Activated CD8-positive, alpha-beta memory T cell treated with anti-CD3 and anti-CD28 coated beads, Interleukin-2, amount 10 ng/mL, durations not matched to agents 7 days and 5 days (primary cell): ENCODE results near the gene SCNN1B. TPM values are rescaled to one million over a fixed set of nuclear protein-coding genes. Genes with fewer than 3 reads are reported as not detected.
"Not testable (repeated sequence)": the region's sequence is repeated elsewhere in the genome, so short reads cannot be mapped to it uniquely, and the experiment has no call there.

Experiments
- ATAC-seq: fragments of 150-1000 bp; cut with Tn5 transposase; one replicate; pipeline ENCODE4 v1.10.0; 2021; ENCODE audit warnings: moderate library complexity
- CTCF ChIA-PET: fragments of 350-600 bp; sonication (Branson Sonifier 250); formaldehyde crosslinking; loops from one replicate; lab custom pipeline; 2021; ENCODE audit warnings: antibody characterized with exemption; lab: Charles Lee
- DNase-seq: peaks from one replicate; pipeline ENCODE4 v3.0.0-alpha.2; 2020
- H3K27ac Mint-ChIP-seq: one replicate; pipeline ENCODE4 v1.8.0; 2021; ENCODE audit warnings: mild to moderate bottlenecking, mixed read lengths
- H3K27me3 Mint-ChIP-seq: one replicate; pipeline ENCODE4 v1.8.0; 2021; ENCODE audit warnings: mixed read lengths
- H3K36me3 Mint-ChIP-seq: one replicate; pipeline ENCODE4 v1.8.0; 2021; ENCODE audit warnings: mild to moderate bottlenecking, mixed read lengths
- H3K4me1 Mint-ChIP-seq: one replicate; pipeline ENCODE4 v1.8.0; 2021; ENCODE audit warnings: mixed read lengths
- H3K4me3 Mint-ChIP-seq: one replicate; pipeline ENCODE4 v1.8.0; 2021; ENCODE audit warnings: mild to moderate bottlenecking, moderate library complexity, mixed read lengths
- H3K9me3 Mint-ChIP-seq: one replicate; pipeline ENCODE4 v1.8.0; 2022; ENCODE audit warnings: low read depth, mixed read lengths
- total RNA-seq, 2 experiments: library from RNA; stranded (reverse); gene quantifications; one replicate each; pipeline ENCODE4 v1.2.3, GENCODE V29; 2021

SCNN1B gene
- total RNA-seq, 2 experiments from 2014 or later, result not detected

DNA sequence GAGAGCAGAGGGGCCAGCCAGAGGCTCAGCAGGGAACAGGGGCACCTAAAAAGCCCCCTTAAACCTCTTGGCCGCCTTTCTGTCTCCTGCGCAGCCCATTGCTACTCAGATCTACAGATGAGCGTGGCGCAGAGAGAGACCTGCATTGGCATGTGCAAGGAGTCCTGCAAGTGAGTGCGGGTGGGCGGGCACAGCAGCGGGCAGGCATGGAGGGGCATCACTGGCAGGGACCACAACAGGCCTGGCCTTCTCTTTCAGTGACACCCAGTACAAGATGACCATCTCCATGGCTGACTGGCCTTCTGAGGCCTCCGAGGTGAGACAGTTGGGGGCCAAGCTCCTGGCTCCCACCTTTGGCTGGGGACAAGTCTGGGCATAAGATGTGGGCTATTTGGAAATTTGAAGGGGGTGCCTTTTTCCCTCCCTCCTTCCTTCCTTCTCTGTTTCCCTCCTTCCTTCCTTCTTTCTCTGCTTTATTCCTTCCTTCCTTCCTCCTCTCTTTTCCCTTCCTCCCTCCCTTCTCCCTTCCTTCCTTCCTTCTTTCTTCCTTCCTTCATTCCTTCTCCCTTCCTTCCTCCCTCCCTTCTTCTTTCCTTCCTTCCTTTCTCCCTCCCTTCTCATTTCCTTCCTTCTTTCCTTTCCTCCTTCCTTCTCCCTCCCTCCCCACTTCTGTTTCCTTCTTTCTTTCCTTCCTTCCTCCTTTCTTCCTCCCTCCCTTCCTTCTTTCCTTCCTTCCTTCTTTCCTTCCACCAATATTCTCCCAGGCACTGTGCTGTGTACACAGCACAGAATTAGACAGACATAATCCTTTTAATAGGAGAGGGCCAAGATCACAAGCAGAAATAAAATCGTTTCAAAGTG lies 75.2 kb downstream of the SCNN1B start:
- Mint-ChIP-seq H3K27me3 (no peaks in the 10 kb centered on the region), H3K4me3 (no peak overlapping the region), H3K4me1 (no peaks in the 10 kb centered on the region), H3K27ac (no peak overlapping the region), H3K9me3 (no peaks in the 10 kb centered on the region), H3K36me3 (no peaks in the 10 kb centered on the region)
- ATAC-seq (no peak), DNase-seq (no peak)
- CTCF ChIA-PET, result no interaction called here

DNA sequence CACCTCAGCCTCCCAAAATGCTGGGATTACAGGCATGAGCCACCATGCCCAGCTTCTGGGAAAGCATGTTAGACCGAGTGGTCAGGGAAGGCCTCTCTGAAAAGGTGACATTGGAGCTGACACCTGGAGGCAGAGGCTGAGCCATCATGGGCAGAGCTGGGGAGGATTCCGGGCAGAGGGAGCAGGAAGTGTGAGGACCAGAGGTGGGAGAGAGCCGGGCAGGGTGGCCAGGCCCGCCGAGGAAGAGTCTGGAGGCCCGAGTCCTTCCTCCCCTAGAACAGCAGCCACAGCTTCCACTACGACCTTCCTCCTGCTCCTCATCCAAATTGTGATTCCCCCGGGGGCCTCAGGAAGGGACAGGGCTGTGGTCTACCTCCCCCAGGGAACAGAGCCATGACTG lies 76.2 kb downstream of the SCNN1B start:
- H3K9me3 Mint-ChIP-seq, result no peaks in the 10 kb centered on the region

GRCh38 chr16:23378921-23379320 lies 76.8 kb downstream of the SCNN1B start:
- H3K4me3 Mint-ChIP-seq, result no peak overlapping the region
- ATAC-seq (no peak), DNase-seq (no peak)
- H3K9me3 Mint-ChIP-seq, result no peaks in the 10 kb centered on the region
- H3K36me3 Mint-ChIP-seq, result no peaks in the 10 kb centered on the region
- CTCF ChIA-PET, result no interaction called here
- no peak overlapping the region for H3K27ac Mint-ChIP-seq
- no peaks in the 10 kb centered on the region for H3K4me1 Mint-ChIP-seq
- no peaks in the 10 kb centered on the region for H3K27me3 Mint-ChIP-seq

More for the DNA sequence above, 76.2 kb downstream of the SCNN1B start:
- Mint-ChIP-seq H3K27me3 (no peaks in the 10 kb centered on the region), H3K4me3 (no peak overlapping the region), H3K4me1 (no peaks in the 10 kb centered on the region), H3K27ac (no peak overlapping the region), H3K36me3 (no peaks in the 10 kb centered on the region)
- ATAC-seq, result no peak
- CTCF ChIA-PET, result no interaction called here
- no peak for DNase-seq

- H3K27ac Mint-ChIP-seq, result no peak overlapping the region
- ATAC-seq (no peak), DNase-seq (no peak)
- no peaks in the 10 kb centered on the region for H3K4me1 Mint-ChIP-seq
- no peaks in the 10 kb centered on the region for H3K27me3 Mint-ChIP-seq
- H3K9me3 Mint-ChIP-seq, result no peaks in the 10 kb centered on the region
- no peak overlapping the region for H3K4me3 Mint-ChIP-seq
- H3K36me3 Mint-ChIP-seq, result no peaks in the 10 kb centered on the region
- CTCF ChIA-PET, result no interaction called here
These were observed 77.6 kb downstream of the SCNN1B start for GRCh38 chr16:23379707-23380106.

DNA sequence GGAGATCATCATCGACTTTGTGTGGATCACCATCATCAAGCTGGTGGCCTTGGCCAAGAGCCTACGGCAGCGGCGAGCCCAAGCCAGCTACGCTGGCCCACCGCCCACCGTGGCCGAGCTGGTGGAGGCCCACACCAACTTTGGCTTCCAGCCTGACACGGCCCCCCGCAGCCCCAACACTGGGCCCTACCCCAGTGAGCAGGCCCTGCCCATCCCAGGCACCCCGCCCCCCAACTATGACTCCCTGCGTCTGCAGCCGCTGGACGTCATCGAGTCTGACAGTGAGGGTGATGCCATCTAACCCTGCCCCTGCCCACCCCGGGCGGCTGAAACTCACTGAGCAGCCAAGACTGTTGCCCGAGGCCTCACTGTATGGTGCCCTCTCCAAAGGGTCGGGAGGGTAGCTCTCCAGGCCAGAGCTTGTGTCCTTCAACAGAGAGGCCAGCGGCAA lies 78.4 kb downstream of the SCNN1B start:
- DNase-seq, result no peak
- no peaks in the 10 kb centered on the region for H3K4me1 Mint-ChIP-seq
- no peak for ATAC-seq
- no peaks in the 10 kb centered on the region for H3K36me3 Mint-ChIP-seq
- no peaks in the 10 kb centered on the region for H3K27me3 Mint-ChIP-seq
- no peaks in the 10 kb centered on the region for H3K9me3 Mint-ChIP-seq
- CTCF ChIA-PET, result no interaction called here
- H3K27ac Mint-ChIP-seq, result no peak overlapping the region
- no peak overlapping the region for H3K4me3 Mint-ChIP-seq

GRCh38 chr16:23381702-23382101 lies 79.6 kb downstream of the SCNN1B start:
- not testable (repeated sequence) for H3K27ac Mint-ChIP-seq, H3K4me1 Mint-ChIP-seq, DNase-seq, ATAC-seq, H3K36me3 Mint-ChIP-seq, H3K9me3 Mint-ChIP-seq, H3K27me3 Mint-ChIP-seq, H3K4me3 Mint-ChIP-seq
- CTCF ChIA-PET, result interaction anchor here (0.5 kb wide), 1 partner anchor 50 kb away, joined by 3 read pairs; no protein-coding TSS in a partner anchor

DNA sequence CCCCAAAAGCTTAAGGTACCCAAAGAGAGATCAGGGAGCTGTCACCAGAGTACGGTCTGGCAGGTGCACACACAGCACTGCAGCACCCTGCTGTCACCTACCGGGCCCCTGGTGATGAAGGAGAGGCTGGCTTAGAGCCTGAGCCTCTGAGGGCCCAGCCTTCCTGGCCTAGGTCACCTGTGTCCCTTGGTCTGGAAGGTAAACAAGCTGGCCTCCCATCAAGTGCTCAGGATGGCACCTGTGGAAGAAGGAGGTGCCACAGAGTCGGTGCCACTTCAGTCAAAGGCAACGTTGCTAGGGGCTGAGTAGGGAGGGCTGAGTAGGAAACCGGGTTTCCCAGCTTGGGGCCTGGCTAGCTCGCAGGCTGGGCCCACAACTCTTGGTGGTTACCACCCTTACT lies 80.2 kb downstream of the SCNN1B start:
- Mint-ChIP-seq H3K4me1 (no peaks in the 10 kb centered on the region), H3K36me3 (no peaks in the 10 kb centered on the region), H3K27me3 (no peaks in the 10 kb centered on the region), H3K4me3 (no peak overlapping the region), H3K9me3 (no peaks in the 10 kb centered on the region), H3K27ac (no peak overlapping the region)
- CTCF ChIA-PET, result interaction anchor here (0.5 to 1.5 kb wide), 2 partner anchors 49 to 52 kb away, joined by 3 read pairs; no protein-coding TSS in a partner anchor
- DNase-seq, result no peak
- ATAC-seq, result no peak

DNA sequence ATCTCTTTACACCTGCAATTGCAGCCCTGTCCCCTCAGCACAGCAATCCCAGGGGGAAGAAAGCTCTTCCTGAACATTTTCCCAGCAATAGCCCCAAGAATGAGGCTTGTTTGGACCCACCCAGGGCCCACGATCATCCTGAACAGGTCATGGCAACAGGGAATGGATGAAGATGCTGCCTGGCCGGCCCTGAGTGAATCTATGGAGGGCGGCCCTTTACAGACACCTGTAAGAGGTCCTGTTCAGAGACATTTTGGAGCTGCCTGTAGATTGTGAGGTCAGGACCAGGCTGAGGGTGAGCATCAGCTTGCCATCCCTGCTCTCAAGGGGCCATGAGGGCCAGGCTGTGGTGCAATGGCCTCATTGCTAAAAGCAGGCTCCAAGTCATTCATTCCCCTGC lies 81.8 kb downstream of the SCNN1B start:
- Mint-ChIP-seq H3K4me1 (no peaks in the 10 kb centered on the region), H3K9me3 (no peaks in the 10 kb centered on the region), H3K36me3 (no peaks in the 10 kb centered on the region), H3K27me3 (no peaks in the 10 kb centered on the region), H3K4me3 (no peak overlapping the region), H3K27ac (no peak overlapping the region)
- ATAC-seq, result no peak
- CTCF ChIA-PET, result interaction anchor here (1.3 to 1.5 kb wide), 2 partner anchors 51 to 53 kb away, joined by 3 read pairs; no protein-coding TSS in a partner anchor
- DNase-seq, result no peak

DNA sequence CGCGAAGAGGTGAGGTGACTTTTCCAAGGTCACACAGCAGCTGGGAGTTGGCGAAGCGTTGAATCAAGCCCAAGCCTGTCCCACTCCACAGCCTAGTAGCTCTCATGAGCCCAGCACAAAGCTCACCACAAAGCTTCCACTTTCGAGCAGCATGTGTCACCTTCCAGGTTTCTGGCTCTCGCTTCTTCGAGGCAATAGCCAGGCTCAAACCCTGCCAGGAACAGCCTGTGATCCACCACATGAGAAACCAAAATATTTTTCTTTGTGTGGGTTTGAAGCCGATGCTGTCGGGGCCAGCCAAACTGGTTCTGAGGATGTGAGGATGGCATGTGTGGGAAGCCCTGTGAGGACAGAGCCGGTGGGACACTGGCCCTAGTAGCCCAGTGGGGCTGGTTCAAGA lies 82.8 kb downstream of the SCNN1B start:
- no peak overlapping the region for H3K4me3 Mint-ChIP-seq
- H3K9me3 Mint-ChIP-seq, result no peaks in the 10 kb centered on the region
- no peaks in the 10 kb centered on the region for H3K4me1 Mint-ChIP-seq
- ATAC-seq (no peak), DNase-seq (no peak)
- no peak overlapping the region for H3K27ac Mint-ChIP-seq
- H3K27me3 Mint-ChIP-seq, result no peaks in the 10 kb centered on the region
- no peaks in the 10 kb centered on the region for H3K36me3 Mint-ChIP-seq
- CTCF ChIA-PET, result no interaction called here

- ATAC-seq (no peak), DNase-seq (no peak)
- Mint-ChIP-seq H3K27me3 (no peaks in the 10 kb centered on the region), H3K4me1 (no peaks in the 10 kb centered on the region), H3K27ac (no peak overlapping the region), H3K9me3 (no peaks in the 10 kb centered on the region), H3K4me3 (no peak overlapping the region), H3K36me3 (no peaks in the 10 kb centered on the region)
- CTCF ChIA-PET, result no interaction called here
These were observed 83.3 kb downstream of the SCNN1B start for GRCh38 chr16:23385441-23385840.

DNA sequence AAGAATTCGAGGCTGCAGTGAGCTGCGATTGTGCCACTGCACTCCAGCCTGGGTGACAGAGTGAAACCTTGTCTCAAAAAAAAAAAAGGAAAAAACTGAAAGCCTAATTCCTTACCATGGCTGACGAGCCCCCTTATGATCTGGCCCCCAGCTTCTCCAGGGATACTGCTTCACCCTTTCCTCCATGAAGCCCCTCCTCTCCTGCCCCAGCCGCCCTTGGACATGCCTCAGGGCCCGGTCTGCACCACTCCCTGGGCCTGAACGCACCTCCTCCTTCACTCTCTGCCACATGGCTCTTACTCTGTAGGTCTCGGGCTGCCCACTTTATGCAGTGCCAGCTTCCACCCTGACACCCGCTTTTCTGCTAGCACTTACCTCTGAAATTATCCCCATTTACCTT lies 85.6 kb downstream of the SCNN1B start:
- no peak overlapping the region for H3K27ac Mint-ChIP-seq
- H3K4me3 Mint-ChIP-seq, result no peak overlapping the region
- no peak for ATAC-seq
- no peaks in the 10 kb centered on the region for H3K4me1 Mint-ChIP-seq
- DNase-seq, result no peak
- CTCF ChIA-PET, result no interaction called here
- no peaks in the 10 kb centered on the region for H3K9me3 Mint-ChIP-seq
- no peaks in the 10 kb centered on the region for H3K27me3 Mint-ChIP-seq
- peaks cover 2% of the 10 kb centered on the region for H3K36me3 Mint-ChIP-seq

- DNase-seq, result no peak
- CTCF ChIA-PET, result no interaction called here
- Mint-ChIP-seq H3K36me3 (peaks cover 2% of the 10 kb centered on the region), H3K27ac (no peak overlapping the region), H3K4me3 (no peak overlapping the region), H3K4me1 (no peaks in the 10 kb centered on the region), H3K27me3 (no peaks in the 10 kb centered on the region), H3K9me3 (no peaks in the 10 kb centered on the region)
- ATAC-seq, result no peak
These were observed 86.7 kb downstream of the SCNN1B start for GRCh38 chr16:23388786-23389185.

- CTCF ChIA-PET, result no interaction called here
- DNase-seq (no peak), ATAC-seq (no peak)
- Mint-ChIP-seq H3K4me1 (no peaks in the 10 kb centered on the region), H3K4me3 (no peak overlapping the region), H3K27ac (no peak overlapping the region), H3K27me3 (no peaks in the 10 kb centered on the region), H3K9me3 (no peaks in the 10 kb centered on the region), H3K36me3 (peaks cover 2% of the 10 kb centered on the region)
These were observed 87.1 kb downstream of the SCNN1B start for GRCh38 chr16:23389201-23389600.

- ATAC-seq, H3K27ac Mint-ChIP-seq, H3K4me3 Mint-ChIP-seq, H3K9me3 Mint-ChIP-seq, DNase-seq, H3K4me1 Mint-ChIP-seq, CTCF ChIA-PET, H3K27me3 Mint-ChIP-seq, H3K36me3 Mint-ChIP-seq: not testable (repeated sequence)
These were observed 87.8 kb downstream of the SCNN1B start for GRCh38 chr16:23389936-23390335.
